ENCODE results near the gene KRTAP5-11.
"Not testable (repeated sequence)": the region's sequence is repeated elsewhere in the genome, so short reads cannot be mapped to it uniquely, and the experiment has no call there.

Gene KRTAP5-11

DNA sequence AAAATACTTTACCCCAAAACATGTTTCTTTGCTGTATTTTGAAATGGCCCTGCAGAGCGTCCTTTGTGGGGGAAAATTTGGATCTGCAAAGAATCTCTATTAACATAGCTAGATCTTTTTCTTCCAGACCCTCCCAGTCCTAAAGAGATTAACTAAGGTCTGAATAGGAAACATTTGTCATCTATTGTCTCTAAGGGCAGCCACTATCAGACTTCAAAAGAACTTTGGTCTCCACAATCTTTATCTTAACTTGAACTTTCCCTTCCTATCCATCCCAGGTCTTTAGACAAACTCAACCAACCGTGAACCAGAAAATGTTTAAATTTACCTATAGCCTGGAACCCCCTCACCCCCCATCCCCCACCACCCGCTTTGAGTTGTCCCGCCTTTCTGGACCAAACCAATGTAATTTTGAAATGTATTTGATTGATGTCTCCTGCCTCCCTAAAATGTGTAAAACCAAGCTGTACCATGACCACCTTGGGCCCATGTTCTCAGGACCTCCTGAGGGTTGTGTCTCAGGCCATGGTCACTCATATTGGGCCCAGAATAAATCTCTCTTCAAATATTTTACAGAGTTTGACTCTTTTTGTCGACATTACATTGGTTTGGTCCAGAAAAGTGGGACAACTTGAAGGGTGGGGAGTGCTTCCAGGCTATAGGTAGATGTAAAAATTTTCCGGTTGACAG is 38.0 kb downstream of the KRTAP5-11 start:
- no peak overlapping the region for H3K4me3 ChIP-seq (ENCODE audit: low read length)
- peaks cover 5% of the 10 kb centered on the region for H3K4me1 ChIP-seq (ENCODE audit: control insufficient read depth, insufficient read depth, low read length)
- H3K9me3 ChIP-seq (ENCODE audit: control insufficient read depth, low read length) = no peaks in the 10 kb centered on the region

DNA sequence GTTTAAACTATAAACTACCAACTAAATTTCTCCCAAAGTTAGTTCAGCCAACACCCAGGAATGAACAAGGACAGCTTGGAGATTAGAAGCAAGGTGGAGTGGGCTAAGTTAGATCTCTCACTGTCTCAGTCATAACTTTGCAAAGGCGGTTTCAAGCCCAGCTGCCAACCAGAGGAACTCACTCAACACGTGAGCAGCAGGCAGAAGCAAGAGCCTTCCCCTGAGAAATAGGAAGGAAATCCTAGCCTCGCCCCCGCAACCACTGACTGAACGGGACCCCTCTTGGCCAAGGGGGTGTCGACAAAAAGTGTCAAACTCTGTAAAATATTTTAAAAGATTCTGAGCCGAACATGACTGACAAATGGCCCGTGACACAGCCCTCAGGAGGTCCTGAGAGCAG is 38.8 kb downstream of the KRTAP5-11 start:
- Histone ChIP-seq H3K4me3 (ENCODE audit: low read length) (no peak overlapping the region), H3K9me3 (ENCODE audit: control insufficient read depth, low read length) (no peaks in the 10 kb centered on the region), H3K36me3 (ENCODE audit: control insufficient read depth, insufficient read depth, low read length) (no peaks in the 10 kb centered on the region), H3K9ac (ENCODE audit: low read length) (no peak overlapping the region), H3K4me1 (ENCODE audit: control insufficient read depth, insufficient read depth, low read length) (peaks cover 5% of the 10 kb centered on the region), H3K27me3 (ENCODE audit: control insufficient read depth, insufficient read depth, low read length) (peaks cover 13% of the 10 kb centered on the region)

More for the DNA sequence above, 38.0 kb downstream of the KRTAP5-11 start:
- Histone ChIP-seq H3K36me3 (ENCODE audit: control insufficient read depth, insufficient read depth, low read length) (no peaks in the 10 kb centered on the region), H3K27me3 (ENCODE audit: control insufficient read depth, insufficient read depth, low read length) (peaks cover 14% of the 10 kb centered on the region), H3K9ac (ENCODE audit: low read length) (no peak overlapping the region)

DNA sequence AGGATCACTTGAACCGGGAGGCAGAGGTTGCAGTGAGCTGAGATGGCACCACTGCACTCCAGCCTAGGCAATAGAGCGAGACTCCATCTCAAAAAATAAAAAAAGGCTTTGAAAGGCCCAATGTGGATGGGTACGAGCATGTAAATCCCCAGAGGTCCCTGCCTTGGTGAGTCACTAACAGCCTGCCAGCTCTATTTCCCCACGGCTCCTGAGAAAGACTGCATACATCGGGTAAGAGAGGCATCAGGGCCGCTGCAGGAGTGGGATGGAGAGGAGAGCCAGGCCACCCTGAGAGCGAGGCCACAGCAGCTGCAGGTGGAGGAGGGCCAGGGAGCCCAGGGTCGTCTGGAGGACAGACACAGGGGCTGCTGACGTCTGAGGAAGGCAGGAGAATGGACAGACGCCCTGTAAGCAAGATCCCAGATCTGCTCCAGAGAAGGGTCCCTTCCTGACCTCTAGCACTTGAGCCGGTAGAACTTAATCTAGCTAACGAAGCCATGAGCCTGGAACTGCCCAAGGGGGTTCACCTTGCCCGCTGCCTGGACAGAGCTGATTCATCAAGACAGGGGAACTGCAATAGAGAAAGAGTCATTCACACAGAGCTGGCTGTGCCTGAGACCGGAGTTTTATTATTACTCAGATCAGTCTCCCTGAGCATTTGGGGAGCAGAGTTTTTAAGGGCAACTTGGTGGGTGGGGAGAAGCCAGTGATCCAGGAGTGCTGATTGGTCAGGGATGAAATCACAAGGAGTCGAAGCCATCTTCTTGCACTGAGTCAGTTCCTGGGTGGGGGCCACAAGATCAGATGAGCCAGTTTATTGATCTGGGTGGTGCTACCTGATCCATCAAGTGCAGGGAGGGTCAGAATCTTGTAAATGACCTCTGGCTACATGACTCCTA is 39.5 kb downstream of the KRTAP5-11 start:
- H3K4me3 ChIP-seq (ENCODE audit: low read length) = no peak overlapping the region
- H3K9ac ChIP-seq (ENCODE audit: low read length) = no peak overlapping the region
- no peaks in the 10 kb centered on the region for H3K36me3 ChIP-seq (ENCODE audit: control insufficient read depth, insufficient read depth, low read length)
- peaks cover 5% of the 10 kb centered on the region for H3K4me1 ChIP-seq (ENCODE audit: control insufficient read depth, insufficient read depth, low read length)
- H3K27me3 ChIP-seq (ENCODE audit: control insufficient read depth, insufficient read depth, low read length) = peaks cover 6% of the 10 kb centered on the region
- H3K9me3 ChIP-seq (ENCODE audit: control insufficient read depth, low read length) = no peaks in the 10 kb centered on the region

DNA sequence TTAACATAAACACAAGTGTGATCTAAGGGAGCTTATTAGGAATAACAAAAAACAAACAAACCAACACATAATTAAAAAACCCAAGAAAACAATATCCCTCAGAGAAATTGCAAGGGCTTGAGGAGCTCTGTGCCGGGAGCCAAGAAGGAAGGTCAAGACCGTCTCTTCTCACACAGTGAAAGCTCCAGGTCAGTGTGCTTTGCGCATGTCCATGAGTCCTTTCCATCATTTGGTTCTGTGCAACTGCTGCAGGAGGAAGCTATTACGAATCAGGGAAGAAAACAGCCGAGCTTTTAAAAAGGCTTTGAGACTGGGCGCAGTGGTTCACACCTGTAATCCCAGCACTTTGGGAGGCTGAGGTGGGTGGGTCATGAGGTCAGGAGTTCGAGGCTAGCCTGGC is 40.3 kb downstream of the KRTAP5-11 start:
- no peaks in the 10 kb centered on the region for H3K9me3 ChIP-seq (ENCODE audit: control insufficient read depth, low read length)
- H3K27me3 ChIP-seq (ENCODE audit: control insufficient read depth, insufficient read depth, low read length) = no peaks in the 10 kb centered on the region
- H3K4me3 ChIP-seq (ENCODE audit: low read length) = no peak overlapping the region
- no peak overlapping the region for H3K9ac ChIP-seq (ENCODE audit: low read length)
- H3K4me1 ChIP-seq (ENCODE audit: control insufficient read depth, insufficient read depth, low read length) = peaks cover 5% of the 10 kb centered on the region
- H3K36me3 ChIP-seq (ENCODE audit: control insufficient read depth, insufficient read depth, low read length) = no peaks in the 10 kb centered on the region

DNA sequence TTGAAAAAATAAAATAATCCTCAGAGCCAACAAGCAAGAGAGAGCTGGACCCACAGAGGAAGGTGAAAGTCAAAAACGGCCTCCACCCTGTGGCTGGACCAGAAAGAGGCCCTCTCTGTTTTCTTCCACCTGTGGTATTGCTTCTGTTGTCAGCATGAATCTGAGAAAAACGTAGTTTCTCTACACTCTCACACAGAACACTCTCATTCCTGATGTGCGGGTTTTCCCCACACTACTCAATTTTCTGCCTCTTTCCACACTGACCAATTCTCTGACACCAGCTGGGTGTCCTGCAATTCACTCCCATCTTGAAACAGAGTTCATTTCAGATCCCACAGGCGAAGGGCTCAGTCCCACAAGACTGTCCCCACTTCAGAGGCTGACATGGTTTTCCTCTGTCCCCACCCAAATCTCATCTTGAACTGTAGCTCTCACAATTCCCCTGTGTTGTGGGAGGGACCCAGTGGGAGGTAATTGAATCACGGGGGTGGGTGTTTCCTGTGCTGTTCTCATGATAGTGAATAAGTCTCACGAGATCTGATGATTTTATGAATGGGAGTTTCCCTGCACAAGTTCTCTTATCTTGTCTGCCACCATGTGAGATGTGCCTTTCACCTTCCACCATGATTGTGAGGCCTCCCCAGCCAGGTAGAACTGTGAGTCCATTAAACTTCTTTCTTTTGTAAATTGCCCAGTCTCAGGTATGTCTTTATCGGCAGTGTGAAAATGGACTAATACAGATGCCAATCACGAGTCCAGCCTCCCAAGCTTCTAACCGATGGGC is 42.0 kb downstream of the KRTAP5-11 start:
- not testable (repeated sequence) for H3K4me3 ChIP-seq (ENCODE audit: low read length); H3K27me3 ChIP-seq (ENCODE audit: control insufficient read depth, insufficient read depth, low read length); H3K9me3 ChIP-seq (ENCODE audit: control insufficient read depth, low read length); H3K4me1 ChIP-seq (ENCODE audit: control insufficient read depth, insufficient read depth, low read length); H3K36me3 ChIP-seq (ENCODE audit: control insufficient read depth, insufficient read depth, low read length); H3K9ac ChIP-seq (ENCODE audit: low read length)

DNA sequence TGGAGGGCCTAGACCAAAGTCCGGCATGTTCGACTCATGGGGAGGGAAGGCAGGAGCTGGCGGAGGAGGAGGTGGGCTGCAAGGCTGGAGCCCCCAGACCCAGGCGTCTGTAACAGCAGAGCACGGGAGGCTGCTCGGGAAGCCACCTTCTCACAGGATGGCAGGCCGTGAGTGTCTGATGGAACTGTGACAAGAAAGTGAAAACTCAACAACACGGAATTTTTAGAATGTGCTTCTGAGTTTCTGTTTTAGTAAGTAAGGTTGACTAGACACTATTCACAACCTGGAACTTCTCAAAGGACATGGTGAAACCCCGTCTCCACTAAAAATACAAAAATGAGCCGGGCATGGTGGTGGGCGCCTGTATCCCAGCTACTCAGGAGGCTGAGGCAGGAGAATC is 42.7 kb downstream of the KRTAP5-11 start:
- not testable (repeated sequence) for H3K4me1 ChIP-seq (ENCODE audit: control insufficient read depth, insufficient read depth, low read length); H3K36me3 ChIP-seq (ENCODE audit: control insufficient read depth, insufficient read depth, low read length); H3K9me3 ChIP-seq (ENCODE audit: control insufficient read depth, low read length); H3K27me3 ChIP-seq (ENCODE audit: control insufficient read depth, insufficient read depth, low read length); H3K4me3 ChIP-seq (ENCODE audit: low read length); H3K9ac ChIP-seq (ENCODE audit: low read length)

DNA sequence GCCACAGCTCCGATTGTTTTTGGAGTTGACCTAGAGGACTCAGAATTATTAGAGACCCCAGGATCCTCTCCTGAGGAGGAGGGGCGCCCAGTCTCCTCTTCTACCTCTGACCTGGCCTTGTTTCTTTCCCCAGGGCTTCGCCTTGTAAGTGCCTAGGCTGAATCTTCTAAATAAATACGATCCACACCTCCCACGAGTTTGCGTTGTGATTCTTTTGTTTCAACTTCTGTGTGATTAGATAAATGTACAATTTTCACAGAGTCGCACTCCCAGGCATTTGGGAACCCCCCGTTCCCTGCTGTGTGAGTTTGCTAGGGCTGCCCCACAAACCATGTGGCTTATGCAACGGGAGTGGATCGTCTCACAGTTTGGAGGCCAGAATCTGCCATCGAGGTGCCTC is 43.7 kb downstream of the KRTAP5-11 start:
- Histone ChIP-seq H3K4me1 (ENCODE audit: control insufficient read depth, insufficient read depth, low read length) (peaks cover 5% of the 10 kb centered on the region), H3K9ac (ENCODE audit: low read length) (no peak overlapping the region), H3K36me3 (ENCODE audit: control insufficient read depth, insufficient read depth, low read length) (no peaks in the 10 kb centered on the region), H3K27me3 (ENCODE audit: control insufficient read depth, insufficient read depth, low read length) (no peaks in the 10 kb centered on the region), H3K4me3 (ENCODE audit: low read length) (no peak overlapping the region), H3K9me3 (ENCODE audit: control insufficient read depth, low read length) (no peaks in the 10 kb centered on the region)

DNA sequence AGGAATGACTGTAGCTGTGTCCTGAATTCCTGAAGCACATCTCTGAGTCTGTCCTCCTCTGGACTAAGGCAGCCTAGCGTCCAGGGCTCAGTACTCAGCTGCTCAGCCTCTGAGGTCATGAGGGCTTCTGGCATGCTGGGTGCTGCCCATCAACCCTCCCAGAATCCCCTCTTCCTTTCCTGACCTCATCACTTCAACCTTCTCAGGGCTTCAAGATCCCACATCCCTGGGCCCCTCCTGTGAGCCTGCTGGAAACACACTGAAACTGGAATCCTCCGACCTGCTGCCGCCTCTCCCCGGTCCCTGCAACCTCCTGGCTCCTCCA is 44.0 kb downstream of the KRTAP5-11 start:
- Histone ChIP-seq H3K4me3 (ENCODE audit: low read length) (no peak overlapping the region), H3K27me3 (ENCODE audit: control insufficient read depth, insufficient read depth, low read length) (no peaks in the 10 kb centered on the region), H3K9me3 (ENCODE audit: control insufficient read depth, low read length) (no peaks in the 10 kb centered on the region), H3K4me1 (ENCODE audit: control insufficient read depth, insufficient read depth, low read length) (peaks cover 1% of the 10 kb centered on the region), H3K36me3 (ENCODE audit: control insufficient read depth, insufficient read depth, low read length) (no peaks in the 10 kb centered on the region), H3K9ac (ENCODE audit: low read length) (no peak overlapping the region)

DNA sequence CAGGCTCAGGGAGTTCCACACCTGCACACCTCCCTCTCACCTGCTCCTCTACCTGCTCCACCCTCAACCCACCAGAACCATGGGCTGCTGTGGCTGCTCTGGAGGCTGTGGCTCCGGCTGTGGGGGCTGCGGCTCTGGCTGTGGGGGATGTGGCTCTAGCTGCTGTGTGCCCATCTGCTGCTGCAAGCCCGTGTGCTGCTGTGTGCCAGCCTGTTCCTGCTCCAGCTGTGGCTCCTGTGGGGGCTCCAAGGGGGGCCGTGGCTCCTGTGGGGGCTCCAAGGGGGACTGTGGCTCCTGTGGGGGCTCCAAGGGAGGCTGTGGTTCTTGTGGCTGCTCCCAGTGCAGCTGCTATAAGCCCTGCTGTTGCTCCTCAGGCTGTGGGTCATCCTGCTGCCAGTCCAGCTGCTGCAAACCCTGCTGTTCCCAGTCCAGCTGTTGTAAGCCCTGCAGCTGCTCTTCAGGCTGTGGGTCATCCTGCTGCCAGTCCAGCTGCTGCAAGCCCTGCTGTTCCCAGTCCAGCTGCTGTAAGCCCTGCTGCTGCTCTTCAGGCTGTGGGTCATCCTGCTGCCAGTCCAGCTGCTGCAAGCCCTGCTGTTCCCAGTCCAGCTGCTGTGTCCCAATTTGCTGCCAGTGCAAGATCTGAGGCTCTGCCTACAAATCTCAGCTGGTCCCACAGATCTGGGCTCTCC is 44.6 kb downstream of the KRTAP5-11 start, which contains the start of gene KRTAP5-8:
KRTAP5-8 (plus strand) TSS at position 49 of the 689 bp plus-strand sequence; CDS start at position 80, 31 bp downstream.
- not testable (repeated sequence) for H3K9ac ChIP-seq (ENCODE audit: low read length); H3K4me1 ChIP-seq (ENCODE audit: control insufficient read depth, insufficient read depth, low read length); H3K36me3 ChIP-seq (ENCODE audit: control insufficient read depth, insufficient read depth, low read length); H3K27me3 ChIP-seq (ENCODE audit: control insufficient read depth, insufficient read depth, low read length); H3K4me3 ChIP-seq (ENCODE audit: low read length); H3K9me3 ChIP-seq (ENCODE audit: control insufficient read depth, low read length)

DNA sequence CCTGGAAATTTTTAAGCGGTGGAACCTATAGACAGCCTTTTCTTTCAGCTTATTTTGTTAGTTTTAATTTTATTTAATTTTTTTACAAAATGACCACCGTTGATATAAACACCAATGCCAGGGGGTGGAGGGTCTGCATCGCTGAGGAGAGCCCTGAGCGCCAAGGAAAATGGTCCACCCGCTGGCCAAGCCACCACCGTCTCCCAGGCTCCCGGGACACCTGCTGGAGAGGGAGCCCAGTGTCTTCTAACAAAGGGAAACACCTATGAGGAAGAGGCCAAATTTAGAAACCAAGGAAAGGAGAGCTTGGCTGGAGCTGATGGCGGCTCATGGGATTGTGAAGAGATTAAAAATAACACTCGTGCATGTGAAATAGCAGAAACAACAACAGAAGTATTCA is 45.1 kb downstream of the KRTAP5-11 start:
- Histone ChIP-seq H3K4me1 (ENCODE audit: control insufficient read depth, insufficient read depth, low read length) (no peaks in the 10 kb centered on the region), H3K9me3 (ENCODE audit: control insufficient read depth, low read length) (no peaks in the 10 kb centered on the region), H3K36me3 (ENCODE audit: control insufficient read depth, insufficient read depth, low read length) (no peaks in the 10 kb centered on the region), H3K9ac (ENCODE audit: low read length) (no peak overlapping the region), H3K27me3 (ENCODE audit: control insufficient read depth, insufficient read depth, low read length) (no peaks in the 10 kb centered on the region), H3K4me3 (ENCODE audit: low read length) (no peak overlapping the region)

DNA sequence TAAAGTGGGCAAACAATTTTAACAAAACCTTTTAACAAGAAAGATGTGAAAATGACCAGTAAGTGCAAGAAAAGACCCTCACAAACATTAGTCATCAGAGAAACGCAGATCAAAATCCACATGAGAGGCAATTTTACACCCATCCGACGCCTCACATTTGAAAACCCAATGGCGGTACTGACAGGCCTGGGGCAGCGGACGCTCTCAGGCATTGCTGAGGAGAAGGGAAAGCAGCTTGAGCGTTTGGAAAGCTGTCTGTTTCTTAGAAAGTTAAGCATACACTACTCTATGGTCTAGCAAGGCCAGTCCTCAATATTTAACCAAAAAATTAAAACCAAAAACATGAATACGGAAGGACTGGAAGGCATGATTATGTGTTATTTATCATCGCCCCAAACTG is 46.9 kb downstream of the KRTAP5-11 start:
- no peaks in the 10 kb centered on the region for H3K4me1 ChIP-seq (ENCODE audit: control insufficient read depth, insufficient read depth, low read length)
- no peak overlapping the region for H3K4me3 ChIP-seq (ENCODE audit: low read length)
- no peaks in the 10 kb centered on the region for H3K36me3 ChIP-seq (ENCODE audit: control insufficient read depth, insufficient read depth, low read length)
- H3K27me3 ChIP-seq (ENCODE audit: control insufficient read depth, insufficient read depth, low read length) = no peaks in the 10 kb centered on the region
- H3K9ac ChIP-seq (ENCODE audit: low read length) = no peak overlapping the region
- no peaks in the 10 kb centered on the region for H3K9me3 ChIP-seq (ENCODE audit: control insufficient read depth, low read length)
